Ishikawa (cell line): ENCODE measurements around the gene MYO9A.

Experiments
- NFIC ChIP-seq: IDR thresholded peaks from 2 replicates; pipeline ENCODE4 v1.6.1; 2012
- RAD21 ChIP-seq: IDR thresholded peaks from 2 replicates; pipeline ENCODE4 v1.6.1; 2012; ENCODE audit warnings: low read depth
- TF ChIP-seq, protein P1 (sequence below): IDR thresholded peaks from 2 replicates; pipeline ENCODE4 v1.6.1; 2012
- TF ChIP-seq, protein P2 (sequence below): IDR thresholded peaks from 2 replicates; pipeline ENCODE4 v1.6.1; 2012
- TF ChIP-seq, protein P3 (sequence below): IDR thresholded peaks from 2 replicates; pipeline ENCODE4 v1.6.1; 2012; ENCODE audit warnings: low read depth, mild to moderate bottlenecking

DNA sequence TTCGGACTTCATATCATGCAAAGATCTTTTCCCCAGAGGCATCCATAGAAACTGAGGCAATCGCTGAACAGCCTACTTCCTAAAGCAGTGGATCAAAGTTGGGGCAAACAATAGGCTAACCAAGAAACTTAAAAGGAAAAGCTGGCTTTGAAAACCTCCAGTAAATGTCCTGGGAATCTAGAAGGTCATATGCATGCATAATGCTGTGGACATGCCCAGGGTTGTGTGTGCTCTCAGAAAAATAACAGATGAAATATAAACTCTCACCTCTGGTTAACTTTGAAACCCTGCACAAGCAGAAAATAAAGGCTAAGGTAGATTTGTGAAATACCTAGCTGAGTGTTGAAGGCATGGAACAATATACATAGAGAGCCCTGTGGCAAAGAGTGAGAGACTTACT, 96.3 kb downstream of the MYO9A start:
- no peak for TF ChIP-seq RAD21
- TF ChIP-seq, protein P1, sequence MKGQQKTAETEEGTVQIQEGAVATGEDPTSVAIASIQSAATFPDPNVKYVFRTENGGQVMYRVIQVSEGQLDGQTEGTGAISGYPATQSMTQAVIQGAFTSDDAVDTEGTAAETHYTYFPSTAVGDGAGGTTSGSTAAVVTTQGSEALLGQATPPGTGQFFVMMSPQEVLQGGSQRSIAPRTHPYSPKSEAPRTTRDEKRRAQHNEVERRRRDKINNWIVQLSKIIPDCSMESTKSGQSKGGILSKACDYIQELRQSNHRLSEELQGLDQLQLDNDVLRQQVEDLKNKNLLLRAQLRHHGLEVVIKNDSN = no peak
- TF ChIP-seq, protein P2, sequence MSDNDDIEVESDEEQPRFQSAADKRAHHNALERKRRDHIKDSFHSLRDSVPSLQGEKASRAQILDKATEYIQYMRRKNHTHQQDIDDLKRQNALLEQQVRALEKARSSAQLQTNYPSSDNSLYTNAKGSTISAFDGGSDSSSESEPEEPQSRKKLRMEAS = no peak
- TF ChIP-seq NFIC = no peak
- TF ChIP-seq, protein P3, sequence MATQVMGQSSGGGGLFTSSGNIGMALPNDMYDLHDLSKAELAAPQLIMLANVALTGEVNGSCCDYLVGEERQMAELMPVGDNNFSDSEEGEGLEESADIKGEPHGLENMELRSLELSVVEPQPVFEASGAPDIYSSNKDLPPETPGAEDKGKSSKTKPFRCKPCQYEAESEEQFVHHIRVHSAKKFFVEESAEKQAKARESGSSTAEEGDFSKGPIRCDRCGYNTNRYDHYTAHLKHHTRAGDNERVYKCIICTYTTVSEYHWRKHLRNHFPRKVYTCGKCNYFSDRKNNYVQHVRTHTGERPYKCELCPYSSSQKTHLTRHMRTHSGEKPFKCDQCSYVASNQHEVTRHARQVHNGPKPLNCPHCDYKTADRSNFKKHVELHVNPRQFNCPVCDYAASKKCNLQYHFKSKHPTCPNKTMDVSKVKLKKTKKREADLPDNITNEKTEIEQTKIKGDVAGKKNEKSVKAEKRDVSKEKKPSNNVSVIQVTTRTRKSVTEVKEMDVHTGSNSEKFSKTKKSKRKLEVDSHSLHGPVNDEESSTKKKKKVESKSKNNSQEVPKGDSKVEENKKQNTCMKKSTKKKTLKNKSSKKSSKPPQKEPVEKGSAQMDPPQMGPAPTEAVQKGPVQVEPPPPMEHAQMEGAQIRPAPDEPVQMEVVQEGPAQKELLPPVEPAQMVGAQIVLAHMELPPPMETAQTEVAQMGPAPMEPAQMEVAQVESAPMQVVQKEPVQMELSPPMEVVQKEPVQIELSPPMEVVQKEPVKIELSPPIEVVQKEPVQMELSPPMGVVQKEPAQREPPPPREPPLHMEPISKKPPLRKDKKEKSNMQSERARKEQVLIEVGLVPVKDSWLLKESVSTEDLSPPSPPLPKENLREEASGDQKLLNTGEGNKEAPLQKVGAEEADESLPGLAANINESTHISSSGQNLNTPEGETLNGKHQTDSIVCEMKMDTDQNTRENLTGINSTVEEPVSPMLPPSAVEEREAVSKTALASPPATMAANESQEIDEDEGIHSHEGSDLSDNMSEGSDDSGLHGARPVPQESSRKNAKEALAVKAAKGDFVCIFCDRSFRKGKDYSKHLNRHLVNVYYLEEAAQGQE = no peak
